WTC11 (cell line): ENCODE measurements around the gene TMEM14A. TPM values are rescaled to one million over a fixed set of nuclear protein-coding genes. Genes with fewer than 3 reads are reported as not detected.

ENCODE experiments used
- ATAC-seq: fragments of 200-7000 bp; cut with Tn5 transposase; 2 replicates; pipeline ENCODE4 v1.10.0; 2021; ENCODE audit warnings: mild to moderate bottlenecking, moderate library complexity
- CTCF ChIA-PET: fragments of 300-600 bp; sonication (Branson Sonifier 250); formaldehyde crosslinking; loops from one replicate; lab custom pipeline; 2021; ENCODE audit warnings: antibody characterized with exemption; lab: Charles Lee
- POLR2A ChIA-PET: fragments of 350-600 bp; sonication (Branson Sonifier 250); formaldehyde crosslinking; loops from one replicate; lab custom pipeline; 2021; ENCODE audit warnings: antibody characterized with exemption; lab: Charles Lee
- DNase-seq: peaks from one replicate; pipeline ENCODE4 v3.0.0; 2021; ENCODE audit warnings: low spot score
- H3K27ac Mint-ChIP-seq: 2 replicates; pipeline ENCODE4 v1.8.0; 2021; ENCODE audit warnings: mixed read lengths
- H3K27me3 Mint-ChIP-seq: 2 replicates; pipeline ENCODE4 v1.8.0; 2021; ENCODE audit warnings: low read depth, mild to moderate bottlenecking, moderate library complexity, mixed read lengths
- H3K36me3 Mint-ChIP-seq: 2 replicates; pipeline ENCODE4 v1.8.0; 2021; ENCODE audit warnings: mixed read lengths
- H3K4me1 Mint-ChIP-seq: 2 replicates; pipeline ENCODE4 v1.8.0; 2022; ENCODE audit warnings: mixed read lengths
- H3K4me3 Mint-ChIP-seq: 2 replicates; pipeline ENCODE4 v1.8.0; 2021; ENCODE audit warnings: mild to moderate bottlenecking, moderate library complexity, mixed read lengths
- H3K9me3 Mint-ChIP-seq: 2 replicates; pipeline ENCODE4 v1.8.0; 2021; ENCODE audit warnings: mixed read lengths
- EMX1 ChIP-seq: fragments of 250-450 bp; sonication (Bioruptor Pico); IDR thresholded peaks from 2 replicates; pipeline ENCODE4 v1.8.0; 2021; ENCODE audit warnings: mild to moderate bottlenecking
- ETV6 ChIP-seq: sonication (generic); formaldehyde crosslinking; IDR thresholded peaks from 2 replicates; pipeline ENCODE4 v1.8.1; 2022; ENCODE audit warnings: mild to moderate bottlenecking, missing genetic modification reagents
- FOXJ3 ChIP-seq: sonication (generic); formaldehyde crosslinking; IDR thresholded peaks from 2 replicates; pipeline ENCODE4 v1.9.0; 2021; ENCODE audit warnings: missing genetic modification reagents, mild to moderate bottlenecking, borderline replicate concordance
- FOXK1 ChIP-seq: sonication (generic); formaldehyde crosslinking; IDR thresholded peaks from 2 replicates; pipeline ENCODE4 v1.8.0; 2022; ENCODE audit warnings: mild to moderate bottlenecking, moderate library complexity, missing genetic modification reagents
- JUN ChIP-seq: sonication (generic); formaldehyde crosslinking; IDR thresholded peaks from 2 replicates; pipeline ENCODE4 v1.8.0; 2023; ENCODE audit warnings: mild to moderate bottlenecking, missing genetic modification reagents
- NR1H2 ChIP-seq: sonication (generic); formaldehyde crosslinking; IDR thresholded peaks from 2 replicates; pipeline ENCODE4 v1.9.0; 2021; ENCODE audit warnings: mild to moderate bottlenecking, moderate library complexity, missing genetic modification reagents
- ZNF396 ChIP-seq: fragments of 250-450 bp; sonication (Bioruptor Pico); IDR thresholded peaks from 2 replicates; pipeline ENCODE4 v1.8.0; 2021; ENCODE audit warnings: mild to moderate bottlenecking, moderate library complexity, borderline replicate concordance
- total RNA-seq: library from RNA; stranded (reverse); gene quantifications from 3 replicates; pipeline ENCODE4 v1.2.3, GENCODE V29; 2021
- TF ChIP-seq, protein P1 (sequence below): fragments of 200-600 bp; IDR thresholded peaks from 2 replicates; pipeline ENCODE4 v1.8.0; 2022; ENCODE audit warnings: antibody characterized with exemption
- TF ChIP-seq, protein P2 (sequence below): sonication (generic); formaldehyde crosslinking; IDR thresholded peaks from 2 replicates; pipeline ENCODE4 v1.8.0; 2022; ENCODE audit warnings: mild to moderate bottlenecking, missing genetic modification reagents
- TF ChIP-seq, protein P3 (sequence below): sonication (generic); formaldehyde crosslinking; IDR thresholded peaks from 2 replicates; pipeline ENCODE4 v1.8.1; 2023; ENCODE audit warnings: mild to moderate bottlenecking, missing genetic modification reagents, borderline replicate concordance
- TF ChIP-seq, protein P4 (sequence below): sonication (generic); formaldehyde crosslinking; IDR thresholded peaks from 2 replicates; pipeline ENCODE4 v1.8.0; 2022; ENCODE audit warnings: mild to moderate bottlenecking, missing genetic modification reagents

Gene TMEM14A
- total RNA-seq, 1 experiment from 2014 or later, result 8.7 TPM

DNA sequence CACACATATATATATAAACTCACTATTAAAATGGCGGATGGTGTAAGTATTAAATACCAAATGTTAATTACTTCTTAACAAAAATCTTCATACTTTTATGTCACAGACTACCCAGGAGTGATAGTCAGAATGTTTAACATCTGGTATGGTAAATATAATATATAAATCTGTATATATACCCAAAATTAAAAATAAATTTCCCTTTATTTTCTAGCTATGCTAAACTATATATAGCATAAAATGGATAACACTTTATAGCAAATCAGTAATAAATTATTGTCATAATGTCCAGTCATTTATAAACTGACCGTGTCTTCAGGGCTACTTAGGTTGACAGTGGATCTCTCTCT lies 55.3 kb downstream of the TMEM14A start (continued):
- TF ChIP-seq, protein P1, sequence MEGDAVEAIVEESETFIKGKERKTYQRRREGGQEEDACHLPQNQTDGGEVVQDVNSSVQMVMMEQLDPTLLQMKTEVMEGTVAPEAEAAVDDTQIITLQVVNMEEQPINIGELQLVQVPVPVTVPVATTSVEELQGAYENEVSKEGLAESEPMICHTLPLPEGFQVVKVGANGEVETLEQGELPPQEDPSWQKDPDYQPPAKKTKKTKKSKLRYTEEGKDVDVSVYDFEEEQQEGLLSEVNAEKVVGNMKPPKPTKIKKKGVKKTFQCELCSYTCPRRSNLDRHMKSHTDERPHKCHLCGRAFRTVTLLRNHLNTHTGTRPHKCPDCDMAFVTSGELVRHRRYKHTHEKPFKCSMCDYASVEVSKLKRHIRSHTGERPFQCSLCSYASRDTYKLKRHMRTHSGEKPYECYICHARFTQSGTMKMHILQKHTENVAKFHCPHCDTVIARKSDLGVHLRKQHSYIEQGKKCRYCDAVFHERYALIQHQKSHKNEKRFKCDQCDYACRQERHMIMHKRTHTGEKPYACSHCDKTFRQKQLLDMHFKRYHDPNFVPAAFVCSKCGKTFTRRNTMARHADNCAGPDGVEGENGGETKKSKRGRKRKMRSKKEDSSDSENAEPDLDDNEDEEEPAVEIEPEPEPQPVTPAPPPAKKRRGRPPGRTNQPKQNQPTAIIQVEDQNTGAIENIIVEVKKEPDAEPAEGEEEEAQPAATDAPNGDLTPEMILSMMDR, result no peak
- TF ChIP-seq FOXJ3 (CRISPR knock-in tag), result no peak
- TF ChIP-seq FOXK1 (CRISPR knock-in tag), result no peak
- TF ChIP-seq, protein P2, sequence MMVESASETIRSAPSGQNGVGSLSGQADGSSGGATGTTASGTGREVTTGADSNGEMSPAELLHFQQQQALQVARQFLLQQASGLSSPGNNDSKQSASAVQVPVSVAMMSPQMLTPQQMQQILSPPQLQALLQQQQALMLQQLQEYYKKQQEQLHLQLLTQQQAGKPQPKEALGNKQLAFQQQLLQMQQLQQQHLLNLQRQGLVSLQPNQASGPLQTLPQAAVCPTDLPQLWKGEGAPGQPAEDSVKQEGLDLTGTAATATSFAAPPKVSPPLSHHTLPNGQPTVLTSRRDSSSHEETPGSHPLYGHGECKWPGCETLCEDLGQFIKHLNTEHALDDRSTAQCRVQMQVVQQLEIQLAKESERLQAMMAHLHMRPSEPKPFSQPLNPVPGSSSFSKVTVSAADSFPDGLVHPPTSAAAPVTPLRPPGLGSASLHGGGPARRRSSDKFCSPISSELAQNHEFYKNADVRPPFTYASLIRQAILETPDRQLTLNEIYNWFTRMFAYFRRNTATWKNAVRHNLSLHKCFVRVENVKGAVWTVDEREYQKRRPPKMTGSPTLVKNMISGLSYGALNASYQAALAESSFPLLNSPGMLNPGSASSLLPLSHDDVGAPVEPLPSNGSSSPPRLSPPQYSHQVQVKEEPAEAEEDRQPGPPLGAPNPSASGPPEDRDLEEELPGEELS (CRISPR knock-in tag), result no peak
- TF ChIP-seq, protein P3, sequence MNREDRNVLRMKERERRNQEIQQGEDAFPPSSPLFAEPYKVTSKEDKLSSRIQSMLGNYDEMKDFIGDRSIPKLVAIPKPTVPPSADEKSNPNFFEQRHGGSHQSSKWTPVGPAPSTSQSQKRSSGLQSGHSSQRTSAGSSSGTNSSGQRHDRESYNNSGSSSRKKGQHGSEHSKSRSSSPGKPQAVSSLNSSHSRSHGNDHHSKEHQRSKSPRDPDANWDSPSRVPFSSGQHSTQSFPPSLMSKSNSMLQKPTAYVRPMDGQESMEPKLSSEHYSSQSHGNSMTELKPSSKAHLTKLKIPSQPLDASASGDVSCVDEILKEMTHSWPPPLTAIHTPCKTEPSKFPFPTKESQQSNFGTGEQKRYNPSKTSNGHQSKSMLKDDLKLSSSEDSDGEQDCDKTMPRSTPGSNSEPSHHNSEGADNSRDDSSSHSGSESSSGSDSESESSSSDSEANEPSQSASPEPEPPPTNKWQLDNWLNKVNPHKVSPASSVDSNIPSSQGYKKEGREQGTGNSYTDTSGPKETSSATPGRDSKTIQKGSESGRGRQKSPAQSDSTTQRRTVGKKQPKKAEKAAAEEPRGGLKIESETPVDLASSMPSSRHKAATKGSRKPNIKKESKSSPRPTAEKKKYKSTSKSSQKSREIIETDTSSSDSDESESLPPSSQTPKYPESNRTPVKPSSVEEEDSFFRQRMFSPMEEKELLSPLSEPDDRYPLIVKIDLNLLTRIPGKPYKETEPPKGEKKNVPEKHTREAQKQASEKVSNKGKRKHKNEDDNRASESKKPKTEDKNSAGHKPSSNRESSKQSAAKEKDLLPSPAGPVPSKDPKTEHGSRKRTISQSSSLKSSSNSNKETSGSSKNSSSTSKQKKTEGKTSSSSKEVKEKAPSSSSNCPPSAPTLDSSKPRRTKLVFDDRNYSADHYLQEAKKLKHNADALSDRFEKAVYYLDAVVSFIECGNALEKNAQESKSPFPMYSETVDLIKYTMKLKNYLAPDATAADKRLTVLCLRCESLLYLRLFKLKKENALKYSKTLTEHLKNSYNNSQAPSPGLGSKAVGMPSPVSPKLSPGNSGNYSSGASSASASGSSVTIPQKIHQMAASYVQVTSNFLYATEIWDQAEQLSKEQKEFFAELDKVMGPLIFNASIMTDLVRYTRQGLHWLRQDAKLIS, result no peak
- TF ChIP-seq, protein P4, sequence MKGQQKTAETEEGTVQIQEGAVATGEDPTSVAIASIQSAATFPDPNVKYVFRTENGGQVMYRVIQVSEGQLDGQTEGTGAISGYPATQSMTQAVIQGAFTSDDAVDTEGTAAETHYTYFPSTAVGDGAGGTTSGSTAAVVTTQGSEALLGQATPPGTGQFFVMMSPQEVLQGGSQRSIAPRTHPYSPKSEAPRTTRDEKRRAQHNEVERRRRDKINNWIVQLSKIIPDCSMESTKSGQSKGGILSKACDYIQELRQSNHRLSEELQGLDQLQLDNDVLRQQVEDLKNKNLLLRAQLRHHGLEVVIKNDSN (CRISPR knock-in tag), result no peak
- no peak for TF ChIP-seq ZNF396 (CRISPR knock-in tag)
- TF ChIP-seq NR1H2 (CRISPR knock-in tag), result no peak

DNA sequence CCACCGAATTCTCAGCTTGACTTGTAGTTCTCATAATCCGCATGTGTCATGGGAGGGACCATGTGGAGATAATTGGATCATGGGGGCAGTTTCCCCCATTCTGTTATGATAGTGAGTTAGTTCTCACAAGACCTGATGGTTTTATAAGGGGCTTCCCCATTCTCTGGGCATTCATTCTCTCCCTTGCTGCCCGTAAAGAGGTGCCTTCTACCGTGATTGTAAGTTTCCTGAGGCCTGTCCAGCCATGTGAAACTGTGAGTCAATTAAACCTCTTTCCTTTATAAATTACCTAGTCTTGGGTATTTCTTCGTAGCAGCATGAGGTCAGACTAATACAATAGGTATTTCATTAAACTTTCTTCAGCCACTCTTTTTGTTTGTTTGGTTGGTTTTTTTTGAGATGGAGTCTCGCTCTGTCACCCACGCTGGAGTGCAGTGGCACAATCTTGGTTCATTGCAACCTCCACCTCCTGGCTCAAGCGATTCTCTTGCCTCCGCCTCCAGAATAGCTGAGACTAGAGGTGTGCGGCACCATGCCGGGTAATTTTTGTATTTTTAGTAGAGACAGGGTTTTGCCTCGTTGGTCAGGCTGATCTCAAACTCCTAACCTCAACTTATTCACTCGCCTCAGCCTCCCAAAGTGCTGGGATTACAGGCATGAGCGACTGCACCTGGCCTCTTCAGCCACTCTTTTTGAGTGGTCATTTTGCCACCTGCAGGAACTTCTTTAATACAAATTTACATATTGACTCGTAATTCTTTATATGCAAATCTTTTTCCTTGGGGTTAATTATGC lies 56.0 kb downstream of the TMEM14A start:
- DNase-seq, result no peak
- Mint-ChIP-seq H3K36me3 (no peaks in the 10 kb centered on the region), H3K27me3 (no peaks in the 10 kb centered on the region), H3K27ac (peak overlapping the region; percentile 88; the same call in 1 of the 2 replicates), H3K4me3 (no peak overlapping the region), H3K9me3 (no peaks in the 10 kb centered on the region; the same call in 1 of the 2 replicates), H3K4me1 (peaks cover 52% of the 10 kb centered on the region)
- ATAC-seq, result no peak
- TF ChIP-seq ETV6 (CRISPR knock-in tag) (no peak), EMX1 (CRISPR knock-in tag) (no peak), JUN (CRISPR knock-in tag) (no peak)
- TF ChIP-seq, protein P3, result no peak
- ChIA-PET CTCF (interaction anchor here (0.6 kb wide), 1 partner anchor 37 kb away, joined by 4 read pairs; the partner anchor contains the start of gene GSTA2), POLR2A (no interaction called here)
